Hypothalamus (tissue), 51 donors: ENCODE data around the gene SIM2.

Source experiments
- DNase-seq, 51 donors: peaks; one replicate each; lab custom pipeline; 2025; lab: John Stamatoyannopoulos, UW

The SIM2 gene

GRCh38 chr21:36684957-36685714 is 13.8 kb upstream of the SIM2 start:
- DNase-seq: no peak

GRCh38 chr21:36686955-36687354 is 12.0 kb upstream of the SIM2 start:
- DNase-seq: no peak

- no peak for DNase-seq
Measured at GRCh38 chr21:36688324-36688723, 10.6 kb upstream of the SIM2 start.

GRCh38 chr21:36689324-36689723 is 9.6 kb upstream of the SIM2 start:
- no peak for DNase-seq

- no peak for DNase-seq
Measured at GRCh38 chr21:36690628-36691554, 8.0 kb upstream of the SIM2 start.

GRCh38 chr21:36691555-36692041 is 7.3 kb upstream of the SIM2 start:
- no peak for DNase-seq

GRCh38 chr21:36692114-36692834 is 6.6 kb upstream of the SIM2 start:
- DNase-seq: no peak

- no peak for DNase-seq
Measured at GRCh38 chr21:36692835-36693488, 6.0 kb upstream of the SIM2 start.

GRCh38 chr21:36693489-36694030 is 5.4 kb upstream of the SIM2 start:
- DNase-seq: no peak

DNA sequence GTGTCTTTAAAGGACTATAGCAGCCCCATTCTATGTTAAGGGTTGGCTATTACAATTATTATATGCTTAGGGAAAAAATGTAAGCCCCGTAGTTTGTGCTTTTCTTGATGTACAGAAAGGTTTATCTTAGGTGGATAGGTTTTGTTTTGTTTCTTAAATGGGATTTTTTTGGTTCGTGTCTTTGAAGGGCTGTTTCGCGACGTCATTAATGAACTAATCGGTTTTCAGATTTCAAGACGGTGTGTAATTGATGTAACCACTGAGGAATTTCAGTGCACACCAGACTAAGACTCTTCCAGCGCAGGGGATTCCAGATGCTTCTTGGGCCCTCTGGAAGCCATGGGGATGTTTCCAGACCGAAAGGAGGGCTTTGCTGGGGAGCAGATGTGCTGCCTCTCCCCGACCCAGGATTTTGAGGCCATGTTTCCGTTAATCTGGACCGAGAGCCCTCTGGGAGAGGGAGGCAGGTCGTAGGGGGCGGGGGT is 4.8 kb upstream of the SIM2 start:
- no peak for DNase-seq

DNA sequence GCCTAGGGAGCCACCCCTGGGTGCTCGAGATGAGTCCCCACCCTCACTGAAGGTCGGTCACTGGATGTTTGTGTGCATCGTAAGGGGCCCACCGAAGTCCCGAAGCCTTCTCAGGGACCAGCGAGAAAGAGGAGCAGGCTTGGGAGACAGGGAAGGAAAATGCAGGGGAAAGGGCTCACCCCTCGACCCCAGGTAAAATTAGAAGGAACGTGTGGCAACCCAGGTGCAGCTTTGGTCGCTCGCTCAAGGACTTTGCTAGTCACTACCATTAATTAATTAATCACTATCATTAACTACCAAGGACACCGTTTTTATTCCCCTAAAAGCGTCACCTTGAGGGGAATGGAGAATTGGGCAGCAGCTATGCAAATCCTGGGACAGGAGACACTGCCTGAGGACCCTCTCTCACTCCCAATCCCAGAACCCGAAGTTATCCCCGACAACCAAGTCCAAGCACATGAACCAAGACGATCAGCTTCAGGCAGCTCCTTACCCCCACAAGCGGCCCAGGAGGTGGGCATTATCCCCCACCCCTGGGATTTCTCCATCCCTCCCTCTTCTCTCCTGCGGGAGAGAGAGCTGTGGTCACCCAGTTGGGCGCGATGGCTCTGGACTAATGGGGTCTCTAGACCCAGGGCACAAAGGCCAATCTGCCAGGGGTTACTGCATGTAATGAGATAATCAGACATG is 4.2 kb upstream of the SIM2 start:
- DNase-seq: no peak

DNA sequence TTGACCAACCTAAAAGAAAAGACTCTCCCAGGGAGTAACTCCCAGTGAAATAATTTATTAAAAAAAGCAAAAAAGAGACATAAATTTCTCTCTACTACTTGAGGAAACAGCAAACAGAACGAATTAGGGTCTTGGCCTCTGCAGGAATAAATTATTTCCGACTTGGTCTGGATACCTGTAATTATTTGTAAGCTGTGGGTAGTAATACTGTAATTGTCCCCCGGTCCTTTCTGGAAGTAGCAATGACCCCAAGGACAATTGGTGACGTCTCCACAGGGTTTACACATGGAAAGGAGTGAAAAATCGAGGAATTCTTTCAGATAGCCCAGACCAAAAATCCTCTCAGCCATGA is 3.7 kb upstream of the SIM2 start:
- no peak for DNase-seq

DNA sequence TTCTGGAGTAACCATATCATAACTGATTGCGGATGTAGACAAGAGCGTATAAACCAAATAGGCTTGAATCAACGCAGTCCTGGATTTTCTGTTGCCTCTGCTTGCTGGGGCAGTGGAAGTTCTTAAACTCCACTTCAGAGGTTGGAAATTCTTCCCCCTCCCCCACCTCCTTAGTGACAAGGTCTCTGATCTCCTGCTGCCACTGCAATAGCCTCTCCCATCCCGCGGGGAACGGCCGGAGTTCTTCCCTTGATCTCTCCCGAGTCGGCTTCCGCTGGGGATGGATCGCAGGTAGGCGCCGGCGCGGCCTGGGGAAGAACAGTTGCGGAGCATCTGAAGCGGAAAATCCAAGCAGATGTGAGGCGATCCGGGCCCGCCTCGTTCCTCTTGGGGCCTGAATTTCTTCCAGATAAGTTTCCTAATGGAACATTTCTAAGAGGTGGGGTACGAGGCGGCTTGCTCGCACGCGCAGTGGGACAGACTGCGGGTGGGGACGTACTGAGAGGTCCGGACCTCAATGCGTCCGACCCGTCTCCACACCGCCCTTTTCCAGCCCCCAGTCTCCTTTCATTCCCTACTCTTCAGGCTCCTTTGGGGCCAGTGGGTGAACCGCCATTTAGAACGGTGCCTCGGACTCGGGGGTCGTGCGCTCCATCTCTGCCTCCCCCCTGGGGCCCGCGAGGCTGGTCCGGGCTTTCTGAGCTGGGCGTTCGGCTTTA is 3.1 kb upstream of the SIM2 start:
- DNase-seq: no peak

DNA sequence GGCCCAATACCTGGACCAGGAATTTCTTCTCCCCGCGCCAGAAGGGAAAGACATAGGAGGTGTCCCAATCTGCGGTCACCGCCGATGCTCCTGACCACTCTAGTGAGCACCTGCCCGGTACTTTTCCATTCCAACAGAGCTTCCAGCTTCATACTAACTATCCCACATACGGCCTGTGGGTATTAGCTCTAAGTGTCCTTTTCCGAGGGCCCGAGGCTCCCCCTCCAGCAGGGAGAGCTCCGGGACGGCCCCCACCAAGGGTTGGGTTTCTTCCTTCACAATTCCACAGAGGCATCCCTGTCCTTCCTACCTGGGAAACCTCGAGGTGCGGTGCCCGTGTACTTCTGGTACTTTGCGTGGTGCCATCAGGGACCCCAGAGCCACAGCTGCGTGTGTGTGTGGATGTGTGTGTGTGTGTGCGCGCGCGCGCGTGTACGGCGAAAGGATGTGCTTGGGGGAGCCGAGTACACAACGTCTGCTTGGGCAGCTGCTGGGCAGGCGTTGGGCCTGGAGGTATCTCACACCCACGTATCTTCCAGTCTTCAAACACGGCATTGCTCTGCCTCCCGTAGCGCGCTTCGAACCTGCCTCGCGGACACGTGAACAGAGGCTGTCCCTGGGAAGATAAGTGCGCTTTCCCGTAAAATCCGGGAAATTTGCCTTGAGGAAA is 2.4 kb upstream of the SIM2 start:
- DNase-seq: no peak

GRCh38 chr21:36697060-36697850 is 1.7 kb upstream of the SIM2 start:
- no peak for DNase-seq

GRCh38 chr21:36697851-36698384 is 997 bp upstream of the SIM2 start:
- no peak for DNase-seq

GRCh38 chr21:36698385-36698980 is 432 bp upstream of the SIM2 start:
- DNase-seq: no peak
